ENCODE measurements around the gene LRMDA. TPM values are rescaled to one million over a fixed set of nuclear protein-coding genes. Genes with fewer than 3 reads are reported as not detected.

Gene LRMDA
- total RNA-seq, 1 donor from 2014 or later = 5.2 TPM

DNA sequence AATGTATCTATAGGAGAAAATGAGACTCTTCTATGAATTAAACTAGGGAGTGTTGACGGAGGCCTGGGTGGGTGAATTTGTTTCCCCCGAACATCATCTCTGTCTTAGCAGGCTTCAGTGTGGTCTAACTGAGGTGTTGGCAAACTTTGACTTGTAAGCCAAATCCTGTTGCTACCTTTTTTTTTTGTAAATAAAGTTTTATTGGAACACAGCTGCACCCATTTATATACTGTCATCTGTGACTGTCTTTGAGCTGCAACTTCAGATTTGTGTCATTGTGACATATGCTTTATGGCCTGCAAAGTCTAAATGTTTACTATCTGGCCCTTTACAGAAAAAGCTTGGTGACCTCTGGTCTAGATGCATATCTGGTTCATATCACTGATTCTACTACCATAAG lies 455.9 kb downstream of the LRMDA start:
- H3K4me1 ChIP-seq = no peaks in the 10 kb centered on the region
- H3K4me2 ChIP-seq = no peak overlapping the region
- DNase-seq (ENCODE audit: low spot score) = no peak
- no peaks in the 10 kb centered on the region for H3F3A ChIP-seq (ENCODE audit: low read depth)
- Mint-ChIP-seq H3K9me3 (no peaks in the 10 kb centered on the region), H3K4me1 (no peaks in the 10 kb centered on the region), H3K27ac (no peak overlapping the region), H3K27me3 (ENCODE audit: insufficient read depth, low read depth) (no peaks in the 10 kb centered on the region), H3K4me3 (no peak overlapping the region), H3K36me3 (no peaks in the 10 kb centered on the region)
- no peak for TF ChIP-seq EZH2phosphoT487 (IDR thresholded peaks at IDR 0.05)
- no peak for TF ChIP-seq EZH2 (IDR thresholded peaks at IDR 0.05)
- TF ChIP-seq, protein P1, sequence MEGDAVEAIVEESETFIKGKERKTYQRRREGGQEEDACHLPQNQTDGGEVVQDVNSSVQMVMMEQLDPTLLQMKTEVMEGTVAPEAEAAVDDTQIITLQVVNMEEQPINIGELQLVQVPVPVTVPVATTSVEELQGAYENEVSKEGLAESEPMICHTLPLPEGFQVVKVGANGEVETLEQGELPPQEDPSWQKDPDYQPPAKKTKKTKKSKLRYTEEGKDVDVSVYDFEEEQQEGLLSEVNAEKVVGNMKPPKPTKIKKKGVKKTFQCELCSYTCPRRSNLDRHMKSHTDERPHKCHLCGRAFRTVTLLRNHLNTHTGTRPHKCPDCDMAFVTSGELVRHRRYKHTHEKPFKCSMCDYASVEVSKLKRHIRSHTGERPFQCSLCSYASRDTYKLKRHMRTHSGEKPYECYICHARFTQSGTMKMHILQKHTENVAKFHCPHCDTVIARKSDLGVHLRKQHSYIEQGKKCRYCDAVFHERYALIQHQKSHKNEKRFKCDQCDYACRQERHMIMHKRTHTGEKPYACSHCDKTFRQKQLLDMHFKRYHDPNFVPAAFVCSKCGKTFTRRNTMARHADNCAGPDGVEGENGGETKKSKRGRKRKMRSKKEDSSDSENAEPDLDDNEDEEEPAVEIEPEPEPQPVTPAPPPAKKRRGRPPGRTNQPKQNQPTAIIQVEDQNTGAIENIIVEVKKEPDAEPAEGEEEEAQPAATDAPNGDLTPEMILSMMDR (IDR thresholded peaks at IDR 0.05) = no peak
- no peak overlapping the region for H3K9ac ChIP-seq
- no peak overlapping the region for H2AFZ ChIP-seq (replicated peaks)
- no peaks in the 10 kb centered on the region for H3K27me3 ChIP-seq
- H3K4me3 ChIP-seq = no peak overlapping the region
- H3K9me3 ChIP-seq (ENCODE audit: low read depth) = no peaks in the 10 kb centered on the region
- H4K20me1 ChIP-seq (ENCODE audit: low read depth) = no peaks in the 10 kb centered on the region
- no peak overlapping the region for H3K27ac ChIP-seq
- no peaks in the 10 kb centered on the region for H3K79me2 ChIP-seq (ENCODE audit: low read depth)
- H3K36me3 ChIP-seq = no peaks in the 10 kb centered on the region

DNA sequence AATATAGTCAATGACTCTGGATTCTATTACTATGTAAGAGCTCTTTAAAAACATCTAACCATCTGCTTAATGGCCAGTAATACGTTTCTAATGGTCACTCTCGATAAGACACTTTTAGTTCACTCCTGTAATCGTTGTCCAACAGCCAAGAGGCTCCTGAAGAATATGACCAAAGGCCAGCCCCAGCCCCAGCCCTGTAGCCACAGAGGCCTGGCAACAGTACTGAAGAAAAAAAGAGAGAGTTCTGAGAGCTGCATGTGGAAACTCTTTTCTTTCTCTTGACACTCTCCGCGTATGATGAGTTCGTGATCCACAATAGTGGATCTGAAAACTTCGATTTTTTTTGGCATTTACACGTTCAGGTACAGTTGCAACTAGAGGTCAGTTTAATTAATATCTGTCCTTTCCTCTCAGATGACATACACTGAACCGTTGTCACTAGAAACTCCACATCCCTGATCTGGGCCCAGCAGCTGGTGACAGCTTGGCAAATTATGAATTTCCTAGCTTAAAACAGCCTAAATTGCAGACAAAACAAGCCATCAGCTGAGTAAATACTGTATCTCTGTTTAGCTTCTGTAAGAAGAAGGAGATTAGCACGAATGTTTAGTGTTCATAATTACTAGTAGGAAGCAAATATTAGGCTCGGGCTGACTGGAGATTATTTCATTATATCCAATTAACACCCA lies 456.7 kb downstream of the LRMDA start:
- H3K9ac ChIP-seq = no peak overlapping the region
- H3K9me3 Mint-ChIP-seq = no peaks in the 10 kb centered on the region
- TF ChIP-seq EZH2 (IDR thresholded peaks at IDR 0.05) (no peak), EZH2phosphoT487 (IDR thresholded peaks at IDR 0.05) (no peak)
- TF ChIP-seq, protein P1 (IDR thresholded peaks at IDR 0.05) = no peak

DNA sequence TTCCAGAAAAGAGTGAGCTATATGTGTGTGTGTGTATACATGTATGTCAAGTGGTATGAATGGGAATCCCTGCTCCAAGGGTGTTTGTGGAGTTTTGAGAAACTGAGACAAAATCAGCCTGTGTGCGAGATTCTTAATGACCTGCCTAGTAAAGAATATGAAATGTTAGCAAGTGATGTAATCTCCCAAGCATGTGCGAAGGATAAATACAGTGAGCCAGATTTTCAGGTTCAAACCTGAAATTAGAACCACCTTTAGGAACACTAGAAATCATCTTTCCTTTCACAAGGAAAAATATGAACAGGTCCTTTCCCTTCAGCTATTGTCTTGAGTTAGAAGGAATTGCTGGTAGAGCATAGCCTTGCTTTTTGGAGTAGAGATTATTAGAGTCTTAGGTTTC lies 457.6 kb downstream of the LRMDA start:
- Histone ChIP-seq H3K4me3 (no peak overlapping the region), H3K36me3 (no peaks in the 10 kb centered on the region), H3K9ac (no peak overlapping the region), H3K27ac (no peak overlapping the region), H3F3A (ENCODE audit: low read depth) (no peaks in the 10 kb centered on the region), H3K4me2 (no peak overlapping the region), H3K9me3 (ENCODE audit: low read depth) (no peaks in the 10 kb centered on the region), H3K27me3 (no peaks in the 10 kb centered on the region), H3K79me2 (ENCODE audit: low read depth) (no peaks in the 10 kb centered on the region), H2AFZ (replicated peaks) (no peak overlapping the region), H3K4me1 (no peaks in the 10 kb centered on the region), H4K20me1 (ENCODE audit: low read depth) (no peaks in the 10 kb centered on the region)
- Mint-ChIP-seq H3K27me3 (ENCODE audit: insufficient read depth, low read depth) (no peaks in the 10 kb centered on the region), H3K4me3 (no peak overlapping the region), H3K4me1 (no peaks in the 10 kb centered on the region), H3K27ac (no peak overlapping the region), H3K36me3 (no peaks in the 10 kb centered on the region), H3K9me3 (no peaks in the 10 kb centered on the region)
- TF ChIP-seq EZH2 (IDR thresholded peaks at IDR 0.05) = no peak
- no peak for TF ChIP-seq EZH2phosphoT487 (IDR thresholded peaks at IDR 0.05)
- TF ChIP-seq, protein P1 (IDR thresholded peaks at IDR 0.05) = no peak
- DNase-seq (ENCODE audit: low spot score) = no peak

More for the DNA sequence above, 456.7 kb downstream of the LRMDA start:
- H3K36me3 ChIP-seq = no peaks in the 10 kb centered on the region
- no peaks in the 10 kb centered on the region for H3K79me2 ChIP-seq (ENCODE audit: low read depth)
- H4K20me1 ChIP-seq (ENCODE audit: low read depth) = no peaks in the 10 kb centered on the region
- Mint-ChIP-seq H3K27me3 (ENCODE audit: insufficient read depth, low read depth) (no peaks in the 10 kb centered on the region), H3K27ac (no peak overlapping the region), H3K4me3 (no peak overlapping the region), H3K4me1 (no peaks in the 10 kb centered on the region), H3K36me3 (no peaks in the 10 kb centered on the region)
- H3K27me3 ChIP-seq = no peaks in the 10 kb centered on the region
- H2AFZ ChIP-seq (replicated peaks) = no peak overlapping the region
- DNase-seq (ENCODE audit: low spot score) = no peak
- H3F3A ChIP-seq (ENCODE audit: low read depth) = no peaks in the 10 kb centered on the region
- H3K4me3 ChIP-seq = no peak overlapping the region
- no peak overlapping the region for H3K4me2 ChIP-seq
- H3K27ac ChIP-seq = no peak overlapping the region
- no peaks in the 10 kb centered on the region for H3K9me3 ChIP-seq (ENCODE audit: low read depth)
- no peaks in the 10 kb centered on the region for H3K4me1 ChIP-seq

Measured in neural progenitor cell (in vitro differentiated cells).